RCC 7860 (cell line): ENCODE measurements around the gene ALG14.
A peak's percentile ranks its signal among the peaks of the same experiment; 100 is the strongest.

Experiments
- DNase-seq: peaks from one replicate; pipeline ENCODE4 v3.0.0-alpha.2; 2015; ENCODE audit warnings: low spot score
- FAIRE-seq: peaks from 2 replicates; lab custom pipeline; 2012; peaks lifted over from hg19 to GRCh38; lab: Jason Lieb, UNC

Gene ALG14

GRCh38 chr1:94986783-94987182 lies 86.0 kb downstream of the ALG14 start:
- FAIRE-seq (no peak), DNase-seq (peak; percentile 44)

- peak; percentile 61 for DNase-seq
Measured at GRCh38 chr1:94983171-94983739, 89.5 kb downstream of the ALG14 start.

DNA sequence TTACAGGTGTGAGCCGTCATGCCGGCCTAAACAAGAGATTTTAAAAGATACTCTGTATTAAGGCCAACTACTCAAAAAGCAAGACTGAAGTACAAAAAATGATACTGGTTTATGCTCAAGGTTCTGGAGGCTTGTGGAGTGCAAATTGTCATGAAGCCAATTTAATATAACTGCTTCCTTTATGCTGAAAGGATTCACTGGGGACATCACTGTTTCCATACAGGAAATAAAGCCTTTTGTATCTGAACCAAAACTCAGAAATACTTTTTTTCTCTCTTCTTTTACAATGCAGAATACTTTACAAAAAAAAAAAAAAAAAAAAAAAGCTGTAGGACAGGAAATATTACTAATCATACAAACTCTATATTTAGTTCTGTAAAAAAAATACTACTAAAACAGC lies 90.4 kb downstream of the ALG14 start:
- no peak for FAIRE-seq
- DNase-seq = no peak

More at GRCh38 chr1:94983171-94983739, 89.5 kb downstream of the ALG14 start:
- peak; percentile 58 for FAIRE-seq

DNA sequence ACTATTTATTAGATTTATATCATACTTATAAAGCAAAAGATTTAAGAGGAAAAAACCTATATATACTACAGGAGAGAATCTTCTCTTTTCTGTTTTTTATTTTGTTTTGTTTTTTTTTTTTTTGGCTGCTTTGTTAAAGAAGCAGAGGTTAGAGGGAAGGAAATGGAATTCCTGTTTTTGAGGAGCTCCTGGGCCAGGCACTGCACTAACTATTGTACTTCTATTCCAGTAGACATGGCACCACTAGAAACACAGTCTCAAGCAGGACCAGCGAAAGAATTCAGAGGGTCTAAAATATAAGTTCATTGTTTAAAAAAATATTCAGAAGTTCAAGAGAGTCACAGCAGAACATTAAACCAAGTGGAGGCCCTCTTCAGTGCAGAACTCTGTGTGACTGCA lies 91.2 kb downstream of the ALG14 start:
- DNase-seq (no peak), FAIRE-seq (no peak)

DNA sequence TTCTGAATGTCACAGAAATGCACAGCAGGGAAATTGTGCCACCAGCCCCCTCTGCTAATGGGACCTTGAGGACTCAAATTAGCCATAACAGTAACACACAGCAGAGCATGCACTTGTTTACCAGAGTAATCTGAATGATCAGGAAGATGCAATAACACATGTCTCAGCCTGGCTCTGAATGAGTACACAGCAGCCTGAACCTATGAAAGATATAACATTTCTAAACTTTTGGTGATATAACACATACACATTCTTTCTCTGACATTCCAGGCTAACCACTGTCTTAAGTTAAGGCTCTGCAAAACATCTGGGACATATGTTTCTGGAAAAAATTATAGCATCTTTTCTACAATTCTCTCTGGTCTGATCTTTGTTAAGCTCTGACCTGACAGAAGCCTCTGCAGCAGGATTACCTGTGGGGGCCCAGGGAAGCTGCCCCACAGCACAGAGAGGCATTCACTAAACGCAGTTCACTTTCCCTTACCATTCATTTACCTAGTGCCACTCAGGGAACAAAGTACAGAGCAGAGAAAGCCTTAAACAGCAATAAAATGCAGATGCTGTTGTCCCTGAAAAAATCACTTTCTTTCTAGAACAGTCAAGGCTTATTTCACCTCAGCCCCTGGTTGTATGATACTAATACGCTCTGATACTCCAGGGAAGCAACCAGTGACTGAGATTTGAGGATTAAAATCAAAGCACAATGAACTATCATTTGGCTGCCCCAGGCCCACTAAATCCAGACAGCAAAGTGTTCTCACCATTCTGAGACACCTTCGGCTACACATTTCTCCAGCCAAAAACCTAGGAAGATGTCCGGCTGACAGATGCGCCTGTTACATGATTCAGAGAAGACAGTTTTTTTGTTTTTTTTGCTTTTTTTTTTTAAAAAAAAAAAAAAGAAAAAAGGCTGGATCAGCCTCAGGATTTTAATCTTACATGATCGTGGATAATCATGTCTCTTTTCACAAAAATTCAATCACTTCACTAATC lies 91.9 kb downstream of the ALG14 start:
- no peak for DNase-seq
- no peak for FAIRE-seq

- FAIRE-seq (no peak), DNase-seq (no peak)
Measured at GRCh38 chr1:94979656-94980581, 92.8 kb downstream of the ALG14 start.

GRCh38 chr1:94979131-94979530 lies 93.6 kb downstream of the ALG14 start:
- DNase-seq = no peak
- FAIRE-seq = no peak

DNA sequence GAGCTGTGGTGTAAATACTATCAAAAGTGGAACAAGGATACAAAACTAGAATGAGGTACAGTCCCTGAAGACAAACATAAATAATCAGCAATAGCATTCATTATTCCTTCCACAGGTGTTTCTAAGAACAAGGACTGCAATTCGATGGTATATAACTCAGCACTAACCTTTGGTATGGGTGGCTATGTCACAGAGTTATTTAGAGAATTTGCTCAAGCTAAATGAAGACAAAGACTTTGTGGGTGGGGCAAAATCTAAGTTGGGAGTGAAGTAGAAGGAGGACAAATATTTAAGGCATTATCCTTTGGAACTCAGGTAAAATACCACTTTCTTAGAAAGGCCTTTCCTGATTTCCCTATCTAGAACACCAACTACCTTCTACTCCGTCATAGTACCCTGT lies 94.3 kb downstream of the ALG14 start:
- FAIRE-seq (no peak), DNase-seq (no peak)

- no peak for DNase-seq
- FAIRE-seq = no peak
Measured at GRCh38 chr1:94976971-94977548, 95.7 kb downstream of the ALG14 start.

GRCh38 chr1:94974824-94975223 lies 97.9 kb downstream of the ALG14 start:
- peak; percentile 98 for FAIRE-seq
- DNase-seq = peak; percentile 100

GRCh38 chr1:94974241-94974640 lies 98.5 kb downstream of the ALG14 start:
- DNase-seq = peak; percentile 85
- FAIRE-seq = no peak

GRCh38 chr1:94973309-94973922 lies 99.3 kb downstream of the ALG14 start:
- DNase-seq (no peak), FAIRE-seq (no peak)

GRCh38 chr1:94971491-94971924 lies 101.2 kb downstream of the ALG14 start:
- DNase-seq (peak; percentile 95), FAIRE-seq (peak; percentile 96)

- FAIRE-seq = no peak
- peak; percentile 70 for DNase-seq
Measured at GRCh38 chr1:94970783-94971182, 102.0 kb downstream of the ALG14 start.

- no peak for DNase-seq
- no peak for FAIRE-seq
Measured at GRCh38 chr1:94969137-94969536, 103.6 kb downstream of the ALG14 start.

DNA sequence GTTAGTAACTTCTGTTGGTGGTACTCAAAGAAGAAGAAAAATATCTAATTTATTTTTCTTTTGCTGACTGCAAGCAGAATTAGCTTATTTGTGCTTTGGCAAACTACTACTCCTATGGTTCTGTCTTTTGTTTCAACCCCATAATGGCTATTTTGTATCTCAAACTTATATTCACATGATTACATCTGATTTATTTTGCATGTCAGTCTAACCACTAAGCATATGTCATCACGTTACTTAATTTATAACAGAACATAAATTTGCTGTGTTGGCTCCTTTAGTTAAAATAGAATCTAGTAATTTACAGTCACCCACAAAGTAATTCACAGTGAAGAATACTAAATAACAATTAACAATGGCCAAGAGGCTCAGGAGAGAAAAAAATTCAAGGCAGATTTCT lies 106.7 kb downstream of the ALG14 start:
- DNase-seq (no peak), FAIRE-seq (no peak)

- FAIRE-seq (no peak), DNase-seq (no peak)
Measured at GRCh38 chr1:94963864-94964263, 108.9 kb downstream of the ALG14 start.

GRCh38 chr1:94962409-94963265 lies 110.1 kb downstream of the ALG14 start:
- FAIRE-seq = peak; percentile 80
- peak; percentile 62 for DNase-seq

DNA sequence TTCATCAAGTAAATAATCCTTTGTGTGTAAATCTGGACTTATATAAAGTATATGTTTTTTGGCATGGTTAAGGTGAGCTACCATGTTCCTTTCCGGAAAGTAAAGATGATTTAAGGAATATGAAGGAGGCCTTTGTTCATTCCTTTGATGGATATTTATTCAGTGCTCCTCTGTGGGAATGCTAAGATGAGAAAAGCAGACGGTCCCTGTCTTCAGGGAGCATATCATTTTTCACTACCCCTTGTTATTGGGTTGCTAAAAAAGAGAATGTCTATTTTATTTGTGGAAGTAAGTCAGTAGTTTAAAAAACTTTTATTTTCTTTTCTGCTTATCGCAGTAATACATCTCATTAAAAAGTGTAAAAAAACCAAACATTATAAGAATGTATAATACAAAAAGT lies 110.8 kb downstream of the ALG14 start:
- no peak for DNase-seq
- FAIRE-seq = peak; percentile 40
